Fibroblast of pulmonary artery (primary cell): Measurements from ENCODE around the gene CDC42BPA.

Source experiments
- DNase-seq: peaks from one replicate; pipeline ENCODE4 v3.0.0-alpha.2; 2010; ENCODE audit warnings: low read depth
- H3K4me3 ChIP-seq: replicated peaks from 2 replicates; pipeline ENCODE4 v1.5.1; 2011; ENCODE audit warnings: low read depth, mild to moderate bottlenecking, control low read depth, low read length, moderate library complexity
- TF ChIP-seq, protein P1 (sequence below): IDR thresholded peaks from 2 replicates; pipeline ENCODE4 v1.5.1; 2011; ENCODE audit warnings: mild to moderate bottlenecking, control low read depth, low read length, inconsistent platforms; ENCODE audit errors: missing control alignments

Gene CDC42BPA

DNA sequence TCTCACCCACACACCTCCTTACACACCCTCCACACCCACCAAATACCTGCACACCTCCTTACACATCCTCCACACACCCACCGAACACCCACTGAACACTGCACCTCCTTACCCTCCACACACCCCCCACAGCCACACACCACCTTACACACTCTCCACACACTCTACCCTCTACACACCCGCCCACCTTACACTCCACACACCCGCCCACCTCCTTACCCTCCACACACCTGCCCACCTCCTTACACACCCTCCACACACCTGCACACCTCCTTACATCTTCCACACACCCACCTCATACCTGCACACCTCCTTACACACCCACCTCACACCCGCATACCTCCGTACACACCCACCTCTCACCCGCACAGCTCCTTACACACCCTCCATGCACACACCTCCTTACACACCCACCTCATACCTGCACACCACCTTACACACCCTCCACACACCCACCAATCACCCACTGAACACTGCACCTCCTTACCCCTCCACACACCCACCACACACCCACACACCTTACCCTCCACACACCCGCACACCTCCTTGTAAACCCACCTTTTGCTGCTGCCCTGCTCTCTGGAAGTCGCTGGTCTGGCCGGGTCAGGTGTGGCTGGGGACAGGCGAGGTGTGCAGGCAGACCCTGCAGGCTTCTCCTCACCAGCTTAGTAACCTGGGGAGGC, 339.7 kb downstream of the CDC42BPA start:
- TF ChIP-seq, protein P1, sequence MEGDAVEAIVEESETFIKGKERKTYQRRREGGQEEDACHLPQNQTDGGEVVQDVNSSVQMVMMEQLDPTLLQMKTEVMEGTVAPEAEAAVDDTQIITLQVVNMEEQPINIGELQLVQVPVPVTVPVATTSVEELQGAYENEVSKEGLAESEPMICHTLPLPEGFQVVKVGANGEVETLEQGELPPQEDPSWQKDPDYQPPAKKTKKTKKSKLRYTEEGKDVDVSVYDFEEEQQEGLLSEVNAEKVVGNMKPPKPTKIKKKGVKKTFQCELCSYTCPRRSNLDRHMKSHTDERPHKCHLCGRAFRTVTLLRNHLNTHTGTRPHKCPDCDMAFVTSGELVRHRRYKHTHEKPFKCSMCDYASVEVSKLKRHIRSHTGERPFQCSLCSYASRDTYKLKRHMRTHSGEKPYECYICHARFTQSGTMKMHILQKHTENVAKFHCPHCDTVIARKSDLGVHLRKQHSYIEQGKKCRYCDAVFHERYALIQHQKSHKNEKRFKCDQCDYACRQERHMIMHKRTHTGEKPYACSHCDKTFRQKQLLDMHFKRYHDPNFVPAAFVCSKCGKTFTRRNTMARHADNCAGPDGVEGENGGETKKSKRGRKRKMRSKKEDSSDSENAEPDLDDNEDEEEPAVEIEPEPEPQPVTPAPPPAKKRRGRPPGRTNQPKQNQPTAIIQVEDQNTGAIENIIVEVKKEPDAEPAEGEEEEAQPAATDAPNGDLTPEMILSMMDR: no peak
- no peak overlapping the region for H3K4me3 ChIP-seq
- DNase-seq: no peak

GRCh38 chr1:226977643-226978431, 340.5 kb downstream of the CDC42BPA start:
- H3K4me3 ChIP-seq: no peak overlapping the region
- DNase-seq: no peak
- TF ChIP-seq, protein P1: no peak

- TF ChIP-seq, protein P1: no peak
- DNase-seq: no peak
- H3K4me3 ChIP-seq: no peak overlapping the region
Measured at GRCh38 chr1:226976978-226977642, 341.2 kb downstream of the CDC42BPA start.

GRCh38 chr1:226976276-226976977, 341.9 kb downstream of the CDC42BPA start:
- H3K4me3 ChIP-seq: no peak overlapping the region
- no peak for DNase-seq
- TF ChIP-seq, protein P1: no peak

GRCh38 chr1:226975259-226976250, 342.7 kb downstream of the CDC42BPA start:
- DNase-seq: no peak
- TF ChIP-seq, protein P1: no peak
- H3K4me3 ChIP-seq: no peak overlapping the region
